IPS-15b (cell line): Measurements from ENCODE around the gene RASGEF1C.
A peak's percentile ranks its signal among the peaks of the same experiment; 100 is the strongest.

ENCODE experiments used
- H3K27me3 ChIP-seq: one replicate; pipeline ENCODE4 v1.6.1; 2013; ENCODE audit warnings: low read length; ENCODE audit not compliant: control insufficient read depth, insufficient read depth
- H3K36me3 ChIP-seq: one replicate; pipeline ENCODE4 v1.6.1; 2013; ENCODE audit warnings: low read length; ENCODE audit not compliant: control insufficient read depth, insufficient read depth
- H3K4me1 ChIP-seq: one replicate; pipeline ENCODE4 v1.6.1; 2013; ENCODE audit warnings: mild to moderate bottlenecking, low read length; ENCODE audit not compliant: control insufficient read depth, insufficient read depth
- H3K4me3 ChIP-seq: one replicate; pipeline ENCODE4 v1.5.1; 2013; ENCODE audit warnings: low read depth, low read length
- H3K9ac ChIP-seq: one replicate; pipeline ENCODE4 v1.6.1; 2013; ENCODE audit warnings: low read depth, mild to moderate bottlenecking, low read length
- H3K9me3 ChIP-seq: one replicate; pipeline ENCODE4 v1.6.1; 2013; ENCODE audit warnings: mild to moderate bottlenecking, low read length; ENCODE audit not compliant: control insufficient read depth, insufficient read depth

The RASGEF1C gene

DNA sequence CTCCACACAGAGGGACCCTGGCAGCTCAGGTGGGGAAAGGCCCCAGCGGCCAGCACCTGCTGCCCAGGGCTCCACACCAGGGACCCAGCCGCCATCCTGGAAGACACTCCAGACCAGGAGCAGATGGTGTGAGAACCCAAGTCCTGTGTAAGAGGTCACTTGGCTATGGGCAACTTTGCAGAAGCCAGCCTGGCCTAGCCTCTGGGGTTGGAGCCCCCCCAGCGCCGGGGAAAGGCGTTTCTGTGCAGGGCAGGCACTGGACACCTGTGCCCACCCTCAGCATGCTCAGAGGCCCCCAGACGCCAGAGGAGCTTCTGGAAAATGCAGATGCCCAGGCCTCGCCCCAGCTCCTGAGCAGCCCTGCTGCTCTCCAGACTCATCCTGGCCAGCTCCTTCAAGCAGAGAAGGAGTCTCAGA, 34.0 kb downstream of the RASGEF1C start:
- Histone ChIP-seq H3K36me3 (no peaks in the 10 kb centered on the region), H3K4me3 (no peak overlapping the region), H3K9me3 (no peaks in the 10 kb centered on the region), H3K4me1 (no peaks in the 10 kb centered on the region), H3K9ac (no peak overlapping the region), H3K27me3 (no peaks in the 10 kb centered on the region)

DNA sequence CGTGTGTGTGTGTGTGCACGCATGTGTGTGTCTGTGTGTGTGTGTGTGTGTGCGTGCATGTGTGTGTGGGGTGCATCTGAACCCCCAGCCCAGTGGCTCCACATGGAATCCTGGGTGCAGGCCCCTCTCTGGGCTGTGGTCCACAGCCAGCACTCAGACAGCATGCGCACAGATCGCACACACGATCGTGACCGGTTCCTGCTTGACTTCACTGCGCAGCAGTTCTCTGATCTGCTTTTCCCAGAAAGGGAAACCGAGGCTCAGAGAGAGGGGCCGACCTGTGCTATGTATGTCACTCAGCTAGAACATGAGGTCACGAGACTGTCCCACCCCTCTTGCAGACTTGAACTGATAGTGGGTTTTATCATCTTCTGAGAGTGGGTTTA, 34.4 kb downstream of the RASGEF1C start:
- no peaks in the 10 kb centered on the region for H3K4me1 ChIP-seq
- H3K36me3 ChIP-seq = no peaks in the 10 kb centered on the region
- no peak overlapping the region for H3K9ac ChIP-seq
- H3K4me3 ChIP-seq = no peak overlapping the region
- H3K27me3 ChIP-seq = no peaks in the 10 kb centered on the region
- H3K9me3 ChIP-seq = no peaks in the 10 kb centered on the region

DNA sequence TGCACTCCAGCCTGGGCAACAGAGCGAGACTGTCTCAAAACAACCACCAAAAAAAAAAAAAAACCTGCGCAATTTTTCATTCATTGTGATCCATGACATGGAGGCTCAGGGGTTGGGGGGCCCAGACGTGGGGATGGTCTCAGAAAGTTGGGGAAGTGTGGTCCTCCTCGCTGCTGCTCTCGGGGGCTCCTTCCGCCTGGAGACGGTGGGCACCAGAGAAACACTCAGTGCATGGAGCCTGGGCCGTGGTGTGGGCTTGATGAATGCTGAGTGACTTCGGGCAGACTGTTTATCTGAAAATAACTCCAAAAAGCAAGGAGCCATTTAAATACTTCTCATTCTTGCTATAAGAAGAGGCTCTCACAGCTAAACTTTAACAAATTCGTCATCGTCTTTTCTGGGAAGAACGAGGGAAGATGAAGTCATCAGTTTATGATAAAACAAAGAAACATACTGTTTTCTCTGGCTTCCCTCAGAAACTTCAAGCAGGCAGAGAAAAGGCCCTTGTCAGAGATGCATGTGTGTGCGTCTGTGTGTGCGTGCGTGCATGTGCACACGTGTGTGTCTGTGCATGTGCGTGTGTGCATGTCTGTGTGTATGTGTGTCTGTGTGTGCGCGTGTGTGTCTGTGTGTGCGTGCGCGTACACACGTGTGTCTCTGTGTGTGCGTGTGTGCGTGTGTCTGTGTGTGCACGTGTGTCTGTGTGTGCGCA, 35.0 kb downstream of the RASGEF1C start:
- H3K4me3 ChIP-seq = no peak overlapping the region
- H3K9me3 ChIP-seq = no peaks in the 10 kb centered on the region
- peaks cover 2% of the 10 kb centered on the region for H3K4me1 ChIP-seq
- no peaks in the 10 kb centered on the region for H3K36me3 ChIP-seq
- H3K27me3 ChIP-seq = no peaks in the 10 kb centered on the region
- H3K9ac ChIP-seq = no peak overlapping the region

DNA sequence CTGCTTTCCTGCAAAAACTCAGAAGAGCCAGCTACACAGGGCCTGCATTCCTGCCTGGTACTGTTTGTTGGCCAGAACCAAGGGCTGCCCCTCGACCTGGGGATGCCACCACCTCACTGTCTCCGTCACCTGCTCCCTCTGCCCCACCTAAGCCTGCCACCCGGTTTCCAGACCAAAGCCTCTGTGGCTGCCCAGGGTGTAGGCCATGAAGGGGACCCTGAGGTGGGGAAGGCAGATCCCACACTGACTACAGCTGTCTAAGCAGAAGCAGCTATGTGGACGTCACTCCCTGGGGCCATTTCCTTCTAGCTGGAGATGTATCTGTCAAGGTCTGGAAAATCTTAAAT, 35.8 kb downstream of the RASGEF1C start:
- Histone ChIP-seq H3K27me3 (no peaks in the 10 kb centered on the region), H3K9ac (no peak overlapping the region), H3K9me3 (no peaks in the 10 kb centered on the region), H3K4me3 (no peak overlapping the region), H3K4me1 (peaks cover 2% of the 10 kb centered on the region), H3K36me3 (no peaks in the 10 kb centered on the region)

DNA sequence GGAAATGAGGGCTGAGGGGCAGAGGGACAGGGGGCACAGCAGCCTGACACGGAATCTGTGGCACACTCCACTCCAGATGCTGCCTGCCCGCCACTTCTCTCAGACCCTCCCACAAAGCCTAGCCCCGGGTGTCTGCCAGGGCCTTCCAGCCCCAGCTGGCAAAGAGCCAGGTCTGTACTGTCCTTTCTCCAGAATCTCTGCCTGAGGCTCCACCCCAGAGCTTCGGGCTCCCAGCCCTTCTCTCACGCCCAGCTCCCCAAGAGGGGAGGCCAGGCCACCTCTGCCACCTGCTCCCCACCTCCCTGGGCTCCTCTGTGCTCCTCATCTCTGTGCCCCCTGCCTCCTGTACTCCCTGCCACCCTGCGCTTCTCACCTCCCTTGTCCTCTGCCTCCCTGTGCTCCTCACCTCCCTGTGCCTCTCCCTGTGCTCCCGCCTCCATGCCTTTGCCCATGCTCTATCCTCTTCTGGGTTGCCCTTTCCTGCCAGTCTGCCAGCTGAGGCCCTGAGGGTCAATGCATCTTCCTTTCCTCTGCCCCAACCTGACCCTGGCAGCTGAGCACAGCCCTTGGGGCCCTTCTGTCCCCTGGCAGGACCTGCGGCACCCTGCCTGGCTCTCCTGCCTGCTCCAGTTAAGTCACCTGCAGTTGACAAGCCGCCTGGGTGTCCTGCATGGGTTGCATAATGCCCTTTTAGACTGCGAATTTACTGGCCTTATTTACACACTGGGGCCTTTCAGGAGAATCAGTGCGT, 36.4 kb downstream of the RASGEF1C start:
- Histone ChIP-seq H3K9me3 (no peaks in the 10 kb centered on the region), H3K4me1 (peaks cover 2% of the 10 kb centered on the region), H3K27me3 (no peaks in the 10 kb centered on the region), H3K36me3 (no peaks in the 10 kb centered on the region), H3K9ac (no peak overlapping the region), H3K4me3 (no peak overlapping the region)

DNA sequence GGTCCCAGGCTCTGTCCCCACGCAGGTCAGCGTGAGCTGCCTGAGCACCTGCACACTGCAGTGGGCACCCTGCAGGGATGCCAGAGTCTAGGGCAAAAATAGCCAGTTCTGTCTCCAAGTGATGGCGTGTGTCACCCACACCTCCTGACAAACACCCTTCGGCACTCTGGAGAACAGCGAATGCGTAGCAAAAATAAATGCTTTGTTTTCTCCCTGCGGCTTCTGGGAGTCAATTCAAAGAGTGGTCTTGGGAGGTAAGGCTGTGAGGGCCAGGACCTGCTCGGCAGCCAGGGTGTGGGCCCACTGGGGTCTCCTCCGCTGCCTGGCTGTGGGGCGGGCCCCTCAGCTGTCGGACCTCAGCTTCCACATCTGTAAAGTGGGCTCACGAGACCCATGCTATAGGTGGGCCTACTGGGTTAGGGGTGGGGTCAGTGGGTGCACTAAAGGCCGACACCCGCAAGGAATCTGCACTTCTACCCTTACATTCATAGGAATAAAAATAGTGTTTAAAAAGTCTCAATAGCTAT, 37.4 kb downstream of the RASGEF1C start:
- Histone ChIP-seq H3K27me3 (no peaks in the 10 kb centered on the region), H3K36me3 (no peaks in the 10 kb centered on the region), H3K9me3 (no peaks in the 10 kb centered on the region), H3K4me3 (no peak overlapping the region), H3K4me1 (peaks cover 2% of the 10 kb centered on the region), H3K9ac (no peak overlapping the region)

DNA sequence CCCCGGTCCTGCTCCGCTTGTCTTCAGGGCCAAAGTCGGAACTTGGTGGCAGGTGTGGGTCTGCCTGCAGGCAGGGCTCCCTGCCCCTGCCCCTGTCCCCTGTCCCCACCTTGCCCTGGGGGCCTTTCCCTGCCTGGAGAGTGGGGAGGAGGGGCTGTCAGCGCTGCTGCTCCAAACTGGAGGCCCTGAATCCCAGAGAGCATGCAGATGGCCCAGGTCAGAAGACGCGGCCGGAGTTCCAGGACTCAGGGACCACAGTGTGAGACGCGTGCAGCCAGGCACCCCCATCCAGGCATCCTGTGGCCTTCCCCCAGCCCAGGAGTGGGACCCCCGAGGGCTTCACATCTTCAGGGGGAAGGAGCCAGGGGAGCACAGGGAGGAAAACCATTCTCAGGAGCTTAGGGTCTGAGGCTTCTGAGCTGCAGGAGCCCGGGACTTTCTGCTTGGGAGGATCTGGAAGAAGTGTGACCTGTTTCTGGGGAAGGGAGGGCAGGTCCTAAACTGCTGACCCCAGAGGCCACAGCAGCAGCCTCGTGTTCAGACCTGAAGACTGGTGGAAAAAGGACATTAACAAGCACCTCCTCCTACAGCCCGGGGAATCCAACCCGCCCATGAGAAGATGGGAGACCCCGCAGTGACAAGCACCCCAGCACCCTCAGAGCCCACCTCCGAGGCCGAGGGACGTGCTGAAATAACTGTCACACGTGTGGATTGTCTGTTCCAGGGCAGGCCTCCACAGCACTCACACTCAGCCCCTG, 38.0 kb downstream of the RASGEF1C start:
- Histone ChIP-seq H3K9me3 (no peaks in the 10 kb centered on the region), H3K4me1 (peaks cover 2% of the 10 kb centered on the region), H3K27me3 (no peaks in the 10 kb centered on the region), H3K36me3 (no peaks in the 10 kb centered on the region), H3K9ac (no peak overlapping the region), H3K4me3 (no peak overlapping the region)

DNA sequence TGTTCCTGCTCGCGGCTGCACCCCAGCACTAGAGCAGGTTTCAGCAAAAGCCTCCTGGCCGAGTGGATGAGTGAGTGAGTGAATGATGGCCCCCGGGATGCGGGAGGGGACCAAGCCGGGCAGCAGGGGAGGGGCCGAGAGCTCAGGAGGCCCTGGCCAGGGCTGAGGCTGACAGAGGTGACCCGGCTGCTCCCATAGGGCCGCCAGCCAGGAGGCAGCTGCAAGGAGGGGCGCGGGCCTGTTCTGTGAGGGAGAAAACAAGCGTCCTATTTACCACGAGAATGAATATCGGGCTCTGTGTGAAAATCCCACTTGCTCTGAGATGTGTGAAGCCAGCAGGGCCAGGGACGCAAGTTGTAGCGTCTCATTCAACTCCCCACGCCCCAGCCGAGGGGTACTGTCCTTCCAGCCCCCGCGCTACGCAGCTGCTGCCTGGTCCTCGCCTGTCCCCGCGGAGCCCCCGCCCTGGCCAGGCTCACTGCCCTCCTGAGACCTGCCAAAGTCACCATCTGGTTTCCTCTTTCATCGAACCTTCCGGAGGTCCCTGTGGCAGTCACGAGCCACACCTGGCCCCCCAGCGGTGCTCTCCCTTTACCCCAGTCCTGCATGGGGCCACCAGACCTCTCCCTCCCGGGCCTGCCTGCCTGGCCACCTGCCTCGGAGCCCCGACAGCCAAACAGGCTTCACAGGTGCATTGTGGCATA, 38.8 kb downstream of the RASGEF1C start:
- Histone ChIP-seq H3K4me1 (peaks cover 2% of the 10 kb centered on the region), H3K27me3 (no peaks in the 10 kb centered on the region), H3K36me3 (no peaks in the 10 kb centered on the region), H3K9ac (no peak overlapping the region), H3K4me3 (no peak overlapping the region), H3K9me3 (no peaks in the 10 kb centered on the region)

DNA sequence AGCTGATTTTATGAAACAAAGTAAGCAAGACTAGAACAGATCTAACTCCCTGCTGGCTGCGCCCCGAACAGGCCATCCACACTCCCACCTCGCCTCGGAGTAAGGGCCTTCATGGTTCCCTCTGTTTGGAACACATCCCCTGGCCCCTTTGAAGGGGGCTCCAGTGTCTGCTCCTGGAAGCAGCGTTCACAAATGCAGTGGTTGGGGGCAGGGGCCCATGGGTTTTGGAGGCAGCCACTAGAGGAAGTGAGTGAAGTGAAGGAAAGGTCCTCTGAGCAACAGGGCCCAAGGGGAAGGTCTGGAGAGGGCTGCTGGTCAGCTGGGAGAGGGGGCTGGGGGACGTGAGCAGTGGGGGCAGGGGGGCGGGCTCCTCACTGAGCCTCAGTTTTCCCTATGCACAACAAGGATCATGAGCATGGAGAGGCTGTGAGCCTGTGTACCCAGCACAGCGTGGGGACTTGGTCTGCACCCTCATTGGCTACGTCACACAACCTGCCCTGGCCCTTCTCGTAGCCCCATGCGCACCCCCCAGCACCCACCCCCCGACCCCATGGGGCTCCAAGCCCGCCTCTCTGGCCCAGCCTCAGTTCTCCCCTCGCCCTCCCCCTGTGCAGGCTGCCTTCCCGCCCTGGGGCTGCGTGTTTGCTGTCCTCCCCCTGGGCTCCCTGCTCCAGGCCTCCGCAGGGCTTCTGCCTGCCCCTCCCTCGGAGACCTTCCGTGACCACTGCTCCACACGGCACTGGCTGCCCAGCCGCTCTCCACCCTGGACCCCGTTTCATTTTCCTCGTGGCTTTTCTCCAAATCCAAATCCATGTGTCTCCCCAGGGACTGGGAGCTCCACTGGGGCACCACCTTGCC, 39.5 kb downstream of the RASGEF1C start:
- H3K4me1 ChIP-seq = peaks cover 2% of the 10 kb centered on the region
- H3K9ac ChIP-seq = peak overlapping the region; percentile 24
- H3K9me3 ChIP-seq = no peaks in the 10 kb centered on the region
- no peaks in the 10 kb centered on the region for H3K36me3 ChIP-seq
- H3K27me3 ChIP-seq = no peaks in the 10 kb centered on the region
- H3K4me3 ChIP-seq = no peak overlapping the region

DNA sequence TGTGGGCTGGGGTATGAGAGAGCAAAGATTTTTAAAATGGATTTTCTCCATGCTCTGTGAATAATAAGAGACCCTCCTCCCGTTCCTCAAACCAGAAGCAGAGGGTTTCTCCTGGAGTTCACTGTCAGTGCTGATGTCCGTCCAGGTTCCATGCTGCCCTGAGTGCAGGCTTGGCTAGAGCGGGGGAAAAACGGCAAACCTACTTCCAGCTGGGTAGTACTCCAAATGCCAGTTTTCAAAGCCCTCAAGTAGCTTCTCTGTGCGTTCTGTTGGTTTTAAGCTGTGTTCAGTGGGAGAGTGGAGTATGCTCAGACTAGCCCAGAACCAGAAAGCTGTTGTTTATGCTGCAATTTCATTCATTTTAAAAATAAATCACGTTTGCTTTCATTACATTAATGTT, 40.3 kb downstream of the RASGEF1C start:
- H3K4me1 ChIP-seq = peaks cover 2% of the 10 kb centered on the region
- H3K4me3 ChIP-seq = no peak overlapping the region
- no peaks in the 10 kb centered on the region for H3K9me3 ChIP-seq
- no peak overlapping the region for H3K9ac ChIP-seq
- H3K27me3 ChIP-seq = no peaks in the 10 kb centered on the region
- H3K36me3 ChIP-seq = no peaks in the 10 kb centered on the region

DNA sequence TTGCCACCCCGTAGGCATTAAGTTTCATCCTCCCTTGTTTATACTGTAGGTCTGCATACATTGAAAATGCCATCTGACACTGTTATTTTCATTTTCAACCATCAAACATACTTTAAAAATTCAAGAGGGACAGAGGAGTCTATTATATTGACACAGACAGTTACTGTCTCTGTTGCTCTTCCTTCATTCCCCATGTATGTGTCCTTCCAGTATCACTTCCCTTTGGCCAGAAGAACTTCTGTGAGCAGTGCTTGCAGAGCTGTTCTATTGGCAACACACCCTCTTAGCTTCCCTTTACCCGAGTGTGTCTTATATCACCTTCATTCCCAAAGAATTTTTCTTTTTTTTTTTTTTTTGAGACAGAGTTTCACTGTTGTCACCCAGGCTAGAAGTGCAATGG, 42.8 kb downstream of the RASGEF1C start:
- H3K4me1 ChIP-seq = peaks cover 2% of the 10 kb centered on the region
- H3K27me3 ChIP-seq = no peaks in the 10 kb centered on the region
- H3K9me3 ChIP-seq = no peaks in the 10 kb centered on the region
- H3K4me3 ChIP-seq = no peak overlapping the region
- no peak overlapping the region for H3K9ac ChIP-seq
- H3K36me3 ChIP-seq = no peaks in the 10 kb centered on the region
